Hematopoietic multipotent progenitor cell treated with erythropoietin and hydrocortisone succinate and interleukin-3 and kit ligand, for 4 days (in vitro differentiated cells): ENCODE measurements around the gene CHCHD10.

Experiments
- DNase-seq: peaks from one replicate; pipeline ENCODE4 v3.0.0-alpha.2; 2015

CHCHD10 gene

DNA sequence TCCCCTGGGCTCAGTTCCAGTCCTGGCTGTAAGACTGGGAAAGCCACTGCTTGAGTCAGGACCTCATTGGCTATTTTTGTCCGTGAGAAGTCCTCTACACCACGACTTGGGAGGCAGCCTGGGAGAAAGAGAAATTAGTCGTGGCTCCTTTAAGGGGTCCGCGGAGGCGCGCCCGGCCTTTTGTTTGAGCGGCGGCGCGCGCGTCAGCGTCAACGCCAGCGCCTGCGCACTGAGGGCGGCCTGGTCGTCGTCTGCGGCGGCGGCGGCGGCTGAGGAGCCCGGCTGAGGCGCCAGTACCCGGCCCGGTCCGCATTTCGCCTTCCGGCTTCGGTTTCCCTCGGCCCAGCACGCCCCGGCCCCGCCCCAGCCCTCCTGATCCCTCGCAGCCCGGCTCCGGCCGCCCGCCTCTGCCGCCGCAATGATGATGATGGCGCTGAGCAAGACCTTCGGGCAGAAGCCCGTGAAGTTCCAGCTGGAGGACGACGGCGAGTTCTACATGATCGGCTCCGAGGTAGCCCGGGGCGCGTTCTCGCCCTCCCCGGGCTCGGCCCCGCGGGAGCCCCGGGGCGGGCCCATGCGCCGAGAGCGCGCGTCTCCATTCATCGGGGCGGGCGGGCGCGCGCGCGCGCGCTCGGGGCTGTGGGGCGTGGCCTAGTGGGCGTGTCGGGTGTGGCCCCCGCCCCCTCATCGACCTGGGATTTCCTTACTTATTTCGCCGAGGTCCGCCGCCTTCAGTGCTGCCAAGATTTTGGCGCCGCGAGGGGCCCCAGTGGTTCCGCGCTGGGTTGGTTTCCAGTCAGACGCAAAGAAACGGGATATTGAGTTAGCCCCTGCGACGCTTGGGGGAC, 19.2 kb upstream of the CHCHD10 start, which contains the start of gene SMARCB1:
SMARCB1 (plus strand) TSS at position 215 of the 848 bp plus-strand sequence; CDS start at position 419, 204 bp downstream.
- DNase-seq = peak; percentile 95

DNA sequence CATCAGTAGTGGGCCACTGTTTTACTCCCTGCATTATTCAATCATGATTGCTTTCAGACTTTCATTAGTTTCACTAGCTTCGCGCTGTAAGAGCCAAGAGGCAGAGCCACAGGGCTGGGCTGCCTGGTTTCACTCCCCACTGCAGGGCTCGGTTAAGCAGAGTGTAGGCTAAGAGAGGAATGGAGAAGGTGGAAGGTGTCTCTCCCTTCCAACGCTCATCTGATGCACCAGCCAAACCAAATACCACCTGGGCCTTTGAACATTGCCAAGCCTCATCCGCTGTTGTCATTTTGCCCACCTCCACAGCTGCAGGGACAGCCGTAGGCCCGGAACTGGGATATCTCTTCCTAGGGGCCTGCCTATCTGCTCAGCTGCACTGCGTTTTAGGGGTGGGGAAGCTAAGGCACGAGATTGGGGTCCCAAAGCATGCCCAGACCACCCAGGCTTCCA, 18.5 kb upstream of the CHCHD10 start:
- no peak for DNase-seq

- DNase-seq = peak; percentile 91
Measured at GRCh38 chr22:23784215-23784732, 16.5 kb upstream of the CHCHD10 start.

DNA sequence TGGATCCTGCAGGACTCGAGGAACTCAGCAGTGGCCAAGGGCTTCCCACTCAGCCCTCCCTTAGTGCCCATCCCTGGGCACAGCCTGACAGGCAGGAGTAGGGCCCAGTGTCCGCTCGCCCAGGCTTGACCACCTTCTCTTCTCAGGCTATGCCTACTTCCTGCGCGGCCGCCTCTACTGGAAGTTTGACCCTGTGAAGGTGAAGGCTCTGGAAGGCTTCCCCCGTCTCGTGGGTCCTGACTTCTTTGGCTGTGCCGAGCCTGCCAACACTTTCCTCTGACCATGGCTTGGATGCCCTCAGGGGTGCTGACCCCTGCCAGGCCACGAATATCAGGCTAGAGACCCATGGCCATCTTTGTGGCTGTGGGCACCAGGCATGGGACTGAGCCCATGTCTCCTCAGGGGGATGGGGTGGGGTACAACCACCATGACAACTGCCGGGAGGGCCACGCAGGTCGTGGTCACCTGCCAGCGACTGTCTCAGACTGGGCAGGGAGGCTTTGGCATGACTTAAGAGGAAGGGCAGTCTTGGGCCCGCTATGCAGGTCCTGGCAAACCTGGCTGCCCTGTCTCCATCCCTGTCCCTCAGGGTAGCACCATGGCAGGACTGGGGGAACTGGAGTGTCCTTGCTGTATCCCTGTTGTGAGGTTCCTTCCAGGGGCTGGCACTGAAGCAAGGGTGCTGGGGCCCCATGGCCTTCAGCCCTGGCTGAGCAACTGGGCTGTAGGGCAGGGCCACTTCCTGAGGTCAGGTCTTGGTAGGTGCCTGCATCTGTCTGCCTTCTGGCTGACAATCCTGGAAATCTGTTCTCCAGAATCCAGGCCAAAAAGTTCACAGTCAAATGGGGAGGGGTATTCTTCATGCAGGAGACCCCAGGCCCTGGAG, 15.7 kb upstream of the CHCHD10 start:
- DNase-seq = no peak

GRCh38 chr22:23782703-23783102, 14.9 kb upstream of the CHCHD10 start:
- no peak for DNase-seq

GRCh38 chr22:23782252-23782651, 14.5 kb upstream of the CHCHD10 start:
- DNase-seq = no peak

DNA sequence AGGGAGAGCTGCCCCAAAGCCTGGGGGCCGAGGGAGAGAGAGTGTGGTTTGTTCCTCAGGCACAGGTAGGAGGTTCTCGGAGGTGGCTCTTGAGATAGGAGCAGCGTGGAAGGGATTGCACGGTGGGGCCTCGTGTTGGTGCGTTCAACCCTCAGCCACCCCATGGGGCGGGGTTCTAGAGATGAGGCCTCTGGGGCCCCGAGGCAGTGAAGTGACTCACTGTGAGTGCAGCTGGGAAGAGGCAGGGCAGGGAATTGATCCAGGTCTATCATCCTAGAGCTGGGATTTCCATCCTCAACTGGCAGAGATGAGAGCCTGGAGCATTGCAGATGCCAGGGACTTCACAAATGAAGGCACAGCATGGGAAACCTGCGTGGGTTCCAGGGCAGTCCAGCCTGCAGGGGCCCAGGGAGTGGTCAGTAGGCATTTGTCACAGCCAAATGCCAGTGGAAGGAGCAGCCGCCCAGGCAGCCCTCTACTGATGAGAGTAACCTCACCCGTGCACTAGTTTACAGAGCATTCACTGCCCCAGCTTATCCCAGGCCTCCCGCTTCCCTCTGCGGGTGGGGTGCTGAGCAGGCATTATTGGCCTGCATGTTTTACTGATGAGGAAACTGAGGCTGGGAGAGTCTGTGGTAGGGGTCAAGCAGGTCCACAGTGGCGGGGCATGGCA, 13.9 kb upstream of the CHCHD10 start:
- no peak for DNase-seq

GRCh38 chr22:23781065-23781464, 13.3 kb upstream of the CHCHD10 start:
- DNase-seq = no peak

DNA sequence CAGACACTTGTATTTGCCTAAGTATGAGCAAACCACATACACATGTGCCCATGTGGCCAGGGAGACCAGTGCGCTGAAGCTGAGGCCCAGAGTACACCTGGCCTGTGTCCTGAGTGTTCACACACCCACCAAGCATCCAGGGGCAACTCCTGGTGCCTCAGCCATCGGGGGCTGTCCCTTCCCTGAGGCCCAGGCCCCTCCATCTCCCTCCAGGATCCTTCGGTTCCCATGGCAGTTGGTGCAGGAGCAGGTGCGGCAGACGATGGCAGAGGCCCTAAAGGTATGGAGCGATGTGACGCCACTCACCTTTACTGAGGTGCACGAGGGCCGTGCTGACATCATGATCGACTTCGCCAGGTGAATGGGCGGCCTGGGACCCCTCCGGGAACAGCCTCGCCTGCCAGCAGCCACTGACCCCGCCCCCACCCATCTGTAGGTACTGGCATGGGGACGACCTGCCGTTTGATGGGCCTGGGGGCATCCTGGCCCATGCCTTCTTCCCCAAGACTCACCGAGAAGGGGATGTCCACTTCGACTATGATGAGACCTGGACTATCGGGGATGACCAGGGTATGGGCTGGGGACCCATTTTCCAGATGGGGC, 12.5 kb upstream of the CHCHD10 start:
- no peak for DNase-seq

- no peak for DNase-seq
Measured at GRCh38 chr22:23779731-23780130, 12.0 kb upstream of the CHCHD10 start.

GRCh38 chr22:23779083-23779482, 11.3 kb upstream of the CHCHD10 start:
- DNase-seq = no peak

DNA sequence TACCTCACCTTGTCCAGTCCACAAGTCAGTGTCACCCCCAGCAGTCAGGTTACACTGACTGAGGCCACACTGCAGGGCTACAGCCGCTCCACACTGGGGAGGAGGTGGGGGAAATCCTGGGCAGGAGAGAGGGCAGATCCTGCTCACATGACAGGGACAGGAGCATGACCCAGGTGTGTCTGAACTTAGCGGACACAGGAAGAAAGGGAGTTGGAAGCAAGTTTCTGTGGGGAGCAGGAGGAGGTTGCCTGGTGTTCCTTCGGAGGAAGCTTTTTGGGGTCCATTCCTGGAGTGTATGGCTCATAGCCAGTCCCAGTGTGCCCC, 10.8 kb upstream of the CHCHD10 start:
- DNase-seq = no peak

GRCh38 chr22:23777776-23778576, 10.2 kb upstream of the CHCHD10 start:
- DNase-seq = no peak

DNA sequence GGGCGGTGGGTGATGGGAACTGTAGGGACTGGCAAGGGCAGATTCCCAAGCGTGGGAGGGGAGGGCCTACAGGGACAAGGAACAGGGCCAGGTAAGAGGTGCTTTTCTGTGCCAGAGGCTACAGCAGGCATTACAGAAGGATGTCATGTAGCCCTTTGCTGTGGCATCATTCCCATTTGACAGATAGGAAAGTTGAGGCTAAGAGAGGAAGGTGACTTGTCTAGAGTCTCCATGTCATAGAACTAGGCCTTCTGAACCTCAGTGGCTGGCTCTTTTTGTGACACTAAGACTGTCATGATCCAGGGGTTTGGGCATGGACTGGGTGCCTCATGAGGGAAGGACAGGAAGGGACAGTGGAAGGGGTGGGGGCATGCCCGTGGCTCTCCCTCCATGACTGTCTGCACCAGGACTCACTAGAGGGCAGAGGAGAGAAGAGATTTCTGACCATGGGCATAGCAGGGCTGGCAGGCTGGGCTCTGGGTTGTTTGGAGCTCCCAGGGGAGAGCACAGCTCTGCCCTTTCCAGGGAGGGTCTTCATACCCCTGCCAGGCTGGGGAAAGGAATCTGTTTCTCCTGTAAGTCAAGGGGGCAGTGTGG, 8.1 kb upstream of the CHCHD10 start:
- DNase-seq = no peak

- DNase-seq = no peak
Measured at GRCh38 chr22:23774922-23775436, 7.2 kb upstream of the CHCHD10 start.

DNA sequence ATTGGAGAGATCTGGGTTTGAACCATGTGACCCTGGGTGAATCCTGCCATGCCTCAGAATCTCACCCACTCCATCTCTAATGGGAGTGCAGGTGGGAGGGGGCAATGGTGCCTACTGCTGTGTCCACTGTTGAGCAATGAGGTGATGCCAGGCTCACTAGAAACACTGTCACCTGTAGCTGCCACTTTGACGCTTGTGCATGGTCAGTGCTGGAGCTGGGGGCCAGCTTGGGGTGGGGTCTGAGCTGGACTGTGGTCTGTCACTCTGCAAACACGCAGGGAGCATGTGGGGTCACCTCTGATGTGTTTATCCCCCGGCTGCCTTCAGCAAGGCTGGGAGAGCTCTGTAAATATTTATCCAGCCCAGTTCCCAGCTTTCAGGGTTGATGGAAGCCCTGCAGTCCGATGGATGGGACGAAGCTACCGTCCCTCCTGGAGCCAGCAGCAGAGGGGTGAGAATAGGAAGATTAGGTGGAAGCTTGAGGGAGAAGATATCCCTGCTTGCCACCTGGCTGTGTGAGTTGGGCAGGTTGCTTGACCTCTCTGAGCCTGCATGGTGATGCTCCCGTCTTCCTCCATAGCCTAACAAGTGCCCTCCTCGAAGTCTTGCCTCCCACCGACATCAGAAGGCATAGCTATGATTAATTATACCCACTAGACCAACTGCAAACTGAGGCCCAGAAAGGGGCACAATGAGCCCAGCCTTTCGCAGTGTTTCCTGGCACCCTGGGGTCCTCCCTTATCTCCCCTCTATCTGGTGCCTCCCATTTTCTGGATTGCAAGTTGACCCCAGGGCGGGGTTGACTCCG, 6.5 kb upstream of the CHCHD10 start:
- DNase-seq = no peak

- no peak for DNase-seq
Measured at GRCh38 chr22:23773483-23774113, 5.8 kb upstream of the CHCHD10 start.

GRCh38 chr22:23772649-23773473, 5.1 kb upstream of the CHCHD10 start, which contains the start of gene MMP11:
MMP11 (plus strand) TSS chr22:23772849; CDS start chr22:23772871, 22 bp downstream.
- peak; percentile 72 for DNase-seq

- DNase-seq = no peak
Measured at GRCh38 chr22:23772315-23772648, 4.5 kb upstream of the CHCHD10 start.
